HepG2 (cell line): ENCODE results near the gene COPA. TPM values are rescaled to one million over a fixed set of nuclear protein-coding genes. Genes with fewer than 3 reads are reported as not detected.

Experiments used
- ATAC-seq: fragments of 200-7000 bp; cut with Tn5 transposase; 3 replicates; pipeline ENCODE4 v1.9.1; 2020; ENCODE audit warnings: mild to moderate bottlenecking, moderate library complexity
- BruUV-seq: library from RNA; stranded (reverse); fragments of 400-500 nt; replicated peaks from 2 replicates; lab custom pipeline; 2021; lab: Mats Ljungman, UMichigan
- CTCF ChIA-PET: fragments of 300-600 bp; formaldehyde crosslinking; extraction: SDS; loops from one replicate; lab custom pipeline; 2021; ENCODE audit warnings: low total read pairs, inconsistent platforms, low intra/inter-chr PET ratio; lab: Yijun Ruan, JAX
- POLR2A ChIA-PET: fragments of 350-600 bp; sonication (Branson Sonifier 250); formaldehyde crosslinking; loops from one replicate; lab custom pipeline; 2020; ENCODE audit warnings: antibody characterized with exemption, inconsistent platforms; lab: Yijun Ruan, JAX
- DNase-seq: peaks from one replicate; pipeline ENCODE4 v3.0.0-alpha.2; 2015; ENCODE audit warnings: low spot score
- FAIRE-seq: peaks from 3 replicates; lab custom pipeline; 2011; peaks lifted over from hg19 to GRCh38; lab: Jason Lieb, UNC
- H2AFZ ChIP-seq: one replicate; pipeline ENCODE4 v1.6.1; 2011; ENCODE audit warnings: low read length, inconsistent platforms
- H3K27ac ChIP-seq: fragments of 300-600 bp; 3 replicates; pipeline ENCODE4 v1.8.0; 2011; ENCODE audit warnings: mixed run types, mild to moderate bottlenecking, mixed read lengths, low read length, inconsistent platforms; ENCODE audit not compliant: insufficient read depth; ENCODE audit errors: extremely low read length
- H3K27me3 ChIP-seq, 2 experiments: fragments of 200-600 bp in 1 of 2; 2 replicates in 1 of 2; 3 replicates in 1 of 2; pipeline versions ENCODE4 v1.6.0 to v1.8.0; 2011; ENCODE audit warnings: low read length in 2 of 2, mild to moderate bottlenecking in 2 of 2, moderate library complexity in 2 of 2, inconsistent platforms in 1 of 2; ENCODE audit not compliant: insufficient read depth in 2 of 2, control insufficient read depth in 1 of 2
- H3K36me3 ChIP-seq, 2 experiments: fragments of 200-600 bp in 1 of 2; replicated peaks in 1 of 2; 2 replicates in 1 of 2; 3 replicates in 1 of 2; pipeline versions ENCODE4 v1.5.1 to v1.8.0; 2011; ENCODE audit warnings: low read length in 2 of 2, inconsistent platforms in 1 of 2; ENCODE audit not compliant: insufficient read depth in 2 of 2, control insufficient read depth in 1 of 2
- H3K4me1 ChIP-seq: 2 replicates; pipeline ENCODE4 v1.5.1; 2012; ENCODE audit warnings: low read length, inconsistent platforms; ENCODE audit not compliant: insufficient read depth
- H3K4me2 ChIP-seq: 2 replicates; pipeline ENCODE4 v1.6.0; 2011; ENCODE audit warnings: low read depth, low read length, inconsistent platforms
- H3K4me3 ChIP-seq, 3 experiments: fragments of 200-600 bp in 1 of 3; sonication (generic), shearing (Covaris generic) in 1 of 3; replicated peaks in 1 of 3; 2 replicates each; pipeline ENCODE4 v1.5.1; 2011 to 2016; ENCODE audit warnings: low read length in 3 of 3, inconsistent platforms in 2 of 3, low read depth in 2 of 3, mild to moderate bottlenecking in 2 of 3, control low read depth in 1 of 3, mixed read lengths in 1 of 3; ENCODE audit not compliant: insufficient read depth in 1 of 3
- H3K79me2 ChIP-seq: one replicate; pipeline ENCODE4 v1.6.1; 2011; ENCODE audit warnings: low read length, inconsistent platforms; ENCODE audit not compliant: insufficient read depth
- H3K9ac ChIP-seq: 2 replicates; pipeline ENCODE4 v1.6.0; 2011; ENCODE audit warnings: mild to moderate bottlenecking, low read depth, low read length, inconsistent platforms; ENCODE audit not compliant: insufficient read depth
- H3K9me3 ChIP-seq: 2 replicates; pipeline ENCODE4 v1.5.1; 2012; ENCODE audit warnings: mild to moderate bottlenecking, low read length
- H4K20me1 ChIP-seq: 2 replicates; pipeline ENCODE4 v1.6.0; 2011; ENCODE audit warnings: inconsistent platforms, mild to moderate bottlenecking, low read length, moderate library complexity; ENCODE audit not compliant: insufficient read depth
- AGO2 ChIP-seq: fragments of 200-400 bp; formaldehyde crosslinking; optimal IDR thresholded peaks from 2 replicates; pipeline ENCODE3; 2017; ENCODE audit warnings: mild to moderate bottlenecking, low read depth, low read length, moderate library complexity
- SNAI1 ChIP-seq: sonication (generic); formaldehyde crosslinking; IDR thresholded peaks from 2 replicates; pipeline ENCODE4 v1.5.0; 2020; ENCODE audit warnings: mild to moderate bottlenecking, missing genetic modification reagents, borderline replicate concordance
- WGBS: methylation state at CpG from one replicate; pipeline ENCODE4 v1.1.6; 2017; ENCODE audit warnings: low lambda C conversion rate; 5-methylcytosine and 5-hydroxymethylcytosine counted together
- in situ Hi-C: cut with HindIII; loops from 2 replicates; pipeline ENCODE4 v1.10.0; 2017; ENCODE audit warnings: low pct_unique_long_range_greater_than_20kb; ENCODE audit not compliant: extremely low pct_ligation_motif_present
- intact Hi-C: fragments of 100-400 bp; cut with micrococcal nuclease; formaldehyde crosslinking; loops from one replicate; pipeline ENCODE4 v1.10.0; 2022; ENCODE audit not compliant: unreplicated experiment
- polyA plus RNA-seq, 8 experiments: library from polyadenylated mRNA; depleted of rRNA in 3 of 8; stranded (reverse) in 7 of 8; unstranded in 1 of 8; fragments of >200 nt; fragmentation: Illumina TruSeq in 4 of 8; extraction: Trizol in 4 of 8; gene quantifications; 2 replicates each; pipeline versions ENCODE4 v1.2.1 to v1.2.3, GENCODE V29; 2011 to 2016; ENCODE audit warnings: low read depth in 4 of 8, missing spikeins in 1 of 8, mixed read lengths in 1 of 8; ENCODE audit not compliant: insufficient read depth in 1 of 8
- small RNA-seq, 3 experiments: library from RNA; depleted of rRNA; stranded (forward); fragments of <200 nt; gene quantifications; one replicate each; pipeline ENCODE3, GENCODE V24; 2012; ENCODE audit warnings: low read depth in 2 of 3, low replicate concordance in 1 of 3; ENCODE audit not compliant: insufficient read length in 3 of 3, insufficient read depth in 2 of 3
- total RNA-seq, 5 experiments: library from RNA; depleted of rRNA; stranded (reverse); fragments of >200 nt; fragmentation: Illumina TruSeq; extraction: Trizol; gene quantifications; 2 replicates each; pipeline ENCODE4 v1.2.3, GENCODE V29; 2016; ENCODE audit warnings: low read depth in 1 of 5

COPA gene
- total and polyA plus RNA-seq, 2 of the 13 experiments (the other 11 are each of a cell fraction or from before 2014, with no cell fraction given): 160 to 197 TPM

DNA sequence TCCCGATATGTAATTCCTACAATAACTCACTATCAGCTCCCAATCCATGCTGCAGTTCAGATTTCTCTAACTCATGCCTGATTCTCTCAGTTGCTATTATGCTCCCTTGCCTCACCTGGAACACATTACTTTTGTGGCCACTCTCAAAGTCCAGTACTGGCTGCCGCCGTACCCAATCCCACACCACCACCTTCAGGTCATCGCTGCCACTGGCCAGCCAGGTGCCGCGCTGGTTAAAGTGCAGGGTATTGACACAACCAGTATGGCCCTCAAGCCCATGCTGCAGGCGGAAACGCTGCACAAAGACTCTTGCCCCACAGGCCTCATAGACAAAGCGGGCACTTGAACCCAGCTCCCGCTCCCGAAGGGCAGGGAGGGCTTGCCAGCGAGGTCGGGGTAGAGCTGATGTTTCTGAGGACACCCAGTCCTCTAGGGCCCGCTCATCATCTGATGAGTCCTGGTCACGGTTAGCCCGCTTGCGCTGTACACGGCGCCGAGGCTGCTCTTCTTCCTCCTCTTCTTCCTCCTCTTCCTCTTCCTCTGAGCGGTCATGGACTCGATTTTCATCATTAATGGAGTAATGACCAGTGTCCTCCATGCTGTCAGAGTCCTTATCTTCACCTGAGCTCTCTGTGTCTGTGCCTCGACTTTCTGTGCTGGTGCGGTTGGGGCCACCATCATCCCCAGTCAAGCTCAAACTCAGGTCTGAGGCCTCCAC is 103.3 kb downstream of the COPA start:
- no peak overlapping the region for H3K27ac ChIP-seq
- H2AFZ ChIP-seq: no peak overlapping the region
- TF ChIP-seq SNAI1 (CRISPR knock-in tag) (no peak), AGO2 (peak; percentile 43)
- TF ChIP-seq, all 625 proteins: peak for 1
- CTCF ChIA-PET: no interaction called here
- no peak for ATAC-seq
- FAIRE-seq: no peak
- Histone ChIP-seq H3K4me3 (no peak overlapping the region), H3K79me2 (no peaks in the 10 kb centered on the region), H3K4me1 (no peaks in the 10 kb centered on the region), H3K9me3 (no peaks in the 10 kb centered on the region), H3K36me3 (peaks cover 16 to 71% of the 10 kb centered on the region in 2 experiments), H3K27me3 (no peaks in the 10 kb centered on the region), H3K9ac (no peak overlapping the region), H3K4me2 (no peak overlapping the region), H4K20me1 (no peaks in the 10 kb centered on the region)
- in situ Hi-C loops (no loop called here), intact Hi-C loops (no loop called here)
- BruUV-seq: TSS peak; percentile 31
- WGBS: 98% methylated on average over 19 of the region's 24 CpGs
- POLR2A ChIA-PET: interaction anchor here (1.2 kb wide), 1 partner anchor 22 kb away, joined by 3 read pairs; the partner anchor contains the start of gene DCAF8
- no peak for DNase-seq

Small RNA genes within 50 kb of the gene (small RNA-seq; reads per million reads assigned to genes)
- gene RF00019: 0 reads per million in 3 experiments
- 0 reads per million in 3 experiments for gene RNU4-42P

Other genes with a start within 250 kb of the COPA start
- gene IGSF8, start 244.6 kb downstream of the COPA start, total RNA-seq (2016; rRNA removed; fragmentation: Illumina TruSeq; extraction: Trizol): 8.0 and 24.0 TPM in 2 replicates
- gene IGSF8, start 244.6 kb downstream of the COPA start, polyA plus RNA-seq (2011; rRNA removed): 41.0 and 52.1 TPM in 2 replicates
- gene ATP1A2, start 227.5 kb downstream of the COPA start, total RNA-seq (2016; rRNA removed; fragmentation: Illumina TruSeq; extraction: Trizol): not detected in 2 replicates
- 0.16 TPM in 2 replicates for gene ATP1A2, start 227.5 kb downstream of the COPA start, polyA plus RNA-seq (2011; rRNA removed)
- gene ATP1A4, start 191.6 kb downstream of the COPA start, total RNA-seq (2016; rRNA removed; fragmentation: Illumina TruSeq; extraction: Trizol): not detected in 2 replicates
- gene ATP1A4, start 191.6 kb downstream of the COPA start, polyA plus RNA-seq (2011; rRNA removed): not detected in 2 replicates
- gene CASQ1, start 152.7 kb downstream of the COPA start, total RNA-seq (2016; rRNA removed; fragmentation: Illumina TruSeq; extraction: Trizol): 0.20 TPM in 2 replicates
- gene CASQ1, start 152.7 kb downstream of the COPA start, polyA plus RNA-seq (2011; rRNA removed): 0.09 TPM in 2 replicates
- 12.1 and 15.8 TPM in 2 replicates for gene PEA15, start 137.9 kb downstream of the COPA start, total RNA-seq (2016; rRNA removed; fragmentation: Illumina TruSeq; extraction: Trizol)
- gene PEA15, start 137.9 kb downstream of the COPA start, polyA plus RNA-seq (2011; rRNA removed): 35.2 and 40.4 TPM in 2 replicates
- gene DCAF8, start 80.7 kb downstream of the COPA start, total RNA-seq (2016; rRNA removed; fragmentation: Illumina TruSeq; extraction: Trizol): 52.3 and 79.8 TPM in 2 replicates
- 73.4 and 94.7 TPM in 2 replicates for gene DCAF8, start 80.7 kb downstream of the COPA start, polyA plus RNA-seq (2011; rRNA removed)
- gene PEX19, start 58.1 kb downstream of the COPA start, total RNA-seq (2016; rRNA removed; fragmentation: Illumina TruSeq; extraction: Trizol): 47.0 and 81.9 TPM in 2 replicates
- gene PEX19, start 58.1 kb downstream of the COPA start, polyA plus RNA-seq (2011; rRNA removed): 48.3 and 51.8 TPM in 2 replicates
- 27.0 and 44.2 TPM in 2 replicates for gene NCSTN, start 133 bp upstream of the COPA start, total RNA-seq (2016; rRNA removed; fragmentation: Illumina TruSeq; extraction: Trizol)
- 247 and 281 TPM in 2 replicates for gene NCSTN, start 133 bp upstream of the COPA start, polyA plus RNA-seq (2011; rRNA removed)
- gene NHLH1, start 23.8 kb upstream of the COPA start, total RNA-seq (2016; rRNA removed; fragmentation: Illumina TruSeq; extraction: Trizol): 0.11 TPM in 1 of 2 replicates, not detected in the other
- 0.44 and 0.57 TPM in 2 replicates for gene NHLH1, start 23.8 kb upstream of the COPA start, polyA plus RNA-seq (2011; rRNA removed)
- gene VANGL2, start 57.3 kb upstream of the COPA start, total RNA-seq (2016; rRNA removed; fragmentation: Illumina TruSeq; extraction: Trizol): not detected in 2 replicates
- 0.09 and 0.18 TPM in 2 replicates for gene VANGL2, start 57.3 kb upstream of the COPA start, polyA plus RNA-seq (2011; rRNA removed)
- not detected in 2 replicates for gene SLAMF6, start 180.0 kb upstream of the COPA start, total RNA-seq (2016; rRNA removed; fragmentation: Illumina TruSeq; extraction: Trizol)
- gene SLAMF6, start 180.0 kb upstream of the COPA start, polyA plus RNA-seq (2011; rRNA removed): not detected in 2 replicates
- not detected in 2 replicates for gene CD84, start 236.2 kb upstream of the COPA start, total RNA-seq (2016; rRNA removed; fragmentation: Illumina TruSeq; extraction: Trizol)
- not detected in 2 replicates for gene CD84, start 236.2 kb upstream of the COPA start, polyA plus RNA-seq (2011; rRNA removed)